ENCODE measurements around the gene CARNS1. TPM values are rescaled to one million over a fixed set of nuclear protein-coding genes. Genes with fewer than 3 reads are reported as not detected.

CARNS1 gene
- total and polyA plus RNA-seq, 7 donors, result 0.16 to 0.83 (median 0.55) TPM; not detected in 2

- intact Hi-C loops (cut with DNase I), result loop anchor here (1.0 kb wide), 2 partner anchors 14 to 22 kb away; partner anchors contain the start of gene RPS6KB2
- WGBS, 2 donors, result 27 to 45% methylated on average over 45 of the region's 45 CpGs
- peaks cover 0 to 31% (median 21%) of the 10 kb centered on the region in 4 donors for H3K4me1 ChIP-seq
These were observed 27.3 kb downstream of the CARNS1 start for GRCh38 chr11:67442504-67443404.

GRCh38 chr11:67445515-67445914 is 30.0 kb downstream of the CARNS1 start:
- Histone ChIP-seq H3K9me3 (no peaks in the 10 kb centered on the region), H3K4me1 (peaks cover 0 to 24% (median 15%) of the 10 kb centered on the region in 4 donors), H3K27me3 (no peaks in the 10 kb centered on the region), H3K27ac (no peak overlapping the region), H3K4me3 (no peak overlapping the region), H3K36me3 (peaks cover 0 to 18% (median 10%) of the 10 kb centered on the region in 4 donors)
- no peak for DNase-seq
- no peak for TF ChIP-seq POLR2AphosphoS5 (IDR thresholded peaks at IDR 0.05)
- TF ChIP-seq CTCF (IDR thresholded peaks at IDR 0.05), result no peak
- no peak for TF ChIP-seq EP300 (IDR thresholded peaks at IDR 0.05)
- TF ChIP-seq POLR2A (IDR thresholded peaks at IDR 0.05), result no peak
- intact Hi-C loops (cut with DNase I), result no loop called here
- 86 to 89% methylated on average over 5 of the region's 5 CpGs for WGBS, 2 donors

More at GRCh38 chr11:67442504-67443404, 27.3 kb downstream of the CARNS1 start:
- Histone ChIP-seq H3K36me3 (peaks cover 0 to 42% (median 16%) of the 10 kb centered on the region in 4 donors), H3K27ac (peak overlapping the region; percentile 95 to 98 (median 96)), H3K9me3 (no peaks in the 10 kb centered on the region), H3K4me3 (peak overlapping the region; percentile 80 to 95 (median 86)), H3K27me3 (no peaks in the 10 kb centered on the region)
- no peak for TF ChIP-seq CTCF (IDR thresholded peaks at IDR 0.05)
- no peak for TF ChIP-seq POLR2A (IDR thresholded peaks at IDR 0.05)
- DNase-seq, result no peak

- no peak for TF ChIP-seq POLR2A (IDR thresholded peaks at IDR 0.05)
- peaks cover 0 to 9% (median 3%) of the 10 kb centered on the region in 4 donors for H3K4me1 ChIP-seq
- WGBS, 2 donors, result 90 to 96% methylated on average over 7 of the region's 7 CpGs
These were observed 32.7 kb downstream of the CARNS1 start for GRCh38 chr11:67448220-67448609.

GRCh38 chr11:67449116-67449844 is 33.8 kb downstream of the CARNS1 start:
- Histone ChIP-seq H3K27ac (no peak overlapping the region), H3K27me3 (no peaks in the 10 kb centered on the region), H3K4me1 (peaks cover 0 to 3% (median 1%) of the 10 kb centered on the region in 4 donors), H3K4me3 (no peak overlapping the region), H3K36me3 (no peaks in the 10 kb centered on the region), H3K9me3 (no peaks in the 10 kb centered on the region)
- no peak for DNase-seq
- intact Hi-C loops (cut with DNase I), result no loop called here
- TF ChIP-seq EP300 (IDR thresholded peaks at IDR 0.05), result no peak
- no peak for TF ChIP-seq CTCF (IDR thresholded peaks at IDR 0.05)
- 43 to 64% methylated on average over 9 of the region's 9 CpGs for WGBS, 2 donors

More at GRCh38 chr11:67448220-67448609, 32.7 kb downstream of the CARNS1 start:
- H3K36me3 ChIP-seq, result no peaks in the 10 kb centered on the region
- no peaks in the 10 kb centered on the region for H3K27me3 ChIP-seq
- H3K27ac ChIP-seq, result no peak overlapping the region
- H3K4me3 ChIP-seq, result no peak overlapping the region
- intact Hi-C loops (cut with DNase I), result no loop called here
- H3K9me3 ChIP-seq, result no peaks in the 10 kb centered on the region
- DNase-seq, result no peak
